HG03097 (cell line): Measurements from ENCODE around the gene FRY.
A peak's percentile ranks its signal among the peaks of the same experiment; 100 is the strongest.

ENCODE experiments used
- ATAC-seq: cut with Tn5 transposase; IDR thresholded peaks from one replicate; pipeline ENCODE4 v1.9.1; 2021; ENCODE audit not compliant: unreplicated experiment, low FRiP score

FRY gene

DNA sequence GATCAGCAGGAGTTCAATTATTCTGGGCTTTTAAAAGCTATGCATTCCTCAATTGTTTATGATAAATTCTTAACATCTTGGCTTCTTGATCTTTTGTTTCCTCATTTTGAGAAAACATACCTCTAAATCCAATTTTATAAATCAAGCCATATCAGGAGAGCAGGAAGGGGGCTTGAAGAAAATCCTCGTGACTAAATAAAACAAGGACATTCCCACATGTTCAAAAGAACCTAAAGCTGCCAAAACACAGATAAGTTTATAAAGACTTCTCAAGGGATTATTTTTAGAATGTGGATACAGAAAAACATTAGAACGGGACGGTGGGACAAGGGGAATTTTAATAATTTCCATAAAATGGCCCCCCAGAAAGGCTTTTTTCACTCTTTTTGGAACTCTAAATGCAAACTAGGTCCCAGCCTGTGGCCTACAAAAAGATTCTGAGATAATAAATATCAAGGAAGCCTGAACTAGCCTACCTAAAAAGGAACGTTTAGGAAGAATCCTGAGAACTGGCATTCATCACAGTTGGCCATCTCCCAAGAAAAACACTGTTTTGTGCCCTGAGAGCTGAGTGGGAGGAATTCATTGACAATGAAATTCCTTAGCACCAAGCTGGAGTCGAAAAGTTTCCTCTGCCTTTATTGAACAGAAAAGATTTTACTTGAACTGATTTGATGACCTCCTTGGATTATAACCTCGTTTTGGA, 253.5 kb downstream of the FRY start:
- no peak for ATAC-seq

DNA sequence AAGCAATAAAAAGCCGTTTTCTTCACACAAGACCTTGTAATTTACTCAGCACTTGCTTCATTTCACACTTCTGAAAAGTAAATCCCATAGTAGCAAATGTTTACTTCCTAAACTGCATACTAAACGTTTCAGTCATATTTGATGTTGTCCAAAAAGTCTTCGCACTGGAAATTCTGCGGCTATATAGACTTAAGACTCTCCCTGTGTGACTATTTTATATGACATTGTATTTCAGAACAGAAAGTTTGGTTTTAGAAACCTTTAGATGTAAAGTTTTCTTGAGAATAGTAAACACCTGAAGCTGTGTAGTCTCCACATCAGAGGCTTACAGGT, 254.0 kb downstream of the FRY start:
- ATAC-seq, result no peak

DNA sequence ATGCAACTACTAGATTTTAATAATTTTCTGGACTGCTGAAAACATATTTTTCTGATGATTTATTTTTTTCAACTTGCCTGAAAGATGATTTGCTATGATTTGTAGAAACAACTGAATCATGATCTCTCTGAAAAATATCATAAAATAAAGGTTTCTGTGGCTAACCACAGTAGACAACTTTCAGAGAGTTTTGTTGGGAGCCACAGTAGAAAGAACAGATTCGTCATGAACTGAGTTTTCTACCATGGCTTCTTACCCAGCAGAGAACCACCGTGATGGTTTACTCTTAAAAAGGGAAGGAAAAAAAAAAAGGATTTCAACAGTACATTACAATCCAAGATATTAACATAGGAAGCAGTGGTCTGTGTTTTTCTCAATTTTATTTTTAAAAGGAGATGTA, 265.6 kb downstream of the FRY start:
- no peak for ATAC-seq

DNA sequence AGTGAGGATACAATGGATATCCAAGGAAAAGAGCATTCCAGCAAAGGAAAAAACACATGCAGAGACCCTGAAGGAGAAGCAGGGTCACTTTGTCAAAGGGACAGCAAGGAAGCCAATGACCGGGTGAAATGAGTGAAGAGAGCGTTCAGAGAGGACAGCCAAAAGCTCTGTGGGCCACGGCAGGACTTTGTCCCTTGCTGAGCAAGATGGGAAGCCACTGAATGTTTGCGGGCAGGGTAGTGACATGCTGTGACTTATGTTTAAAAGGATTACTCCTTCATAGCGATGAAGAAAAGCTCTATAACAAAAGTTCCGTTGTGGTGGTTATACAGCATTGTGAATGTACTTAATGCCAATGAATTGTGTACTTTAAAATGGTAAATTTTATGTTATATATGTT, 267.1 kb downstream of the FRY start:
- ATAC-seq, result no peak

DNA sequence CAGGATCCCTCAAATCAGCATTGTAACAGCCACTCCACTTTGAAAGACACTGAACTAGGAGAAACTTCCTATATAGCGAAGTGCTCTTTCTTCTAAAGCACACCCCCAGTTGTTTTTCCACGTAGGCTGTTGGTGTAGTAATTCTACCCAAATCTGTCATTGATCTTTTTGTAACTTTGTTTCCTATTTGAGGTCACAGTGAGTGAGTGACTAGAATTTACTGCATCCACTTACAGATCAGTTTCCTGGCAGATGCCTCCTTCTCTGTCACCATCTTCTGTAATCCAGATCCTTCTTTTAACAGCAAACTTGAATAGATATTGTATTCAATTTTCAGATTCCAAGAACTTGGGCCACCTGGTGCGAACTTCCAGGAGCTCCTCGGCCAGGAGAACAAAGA, 268.3 kb downstream of the FRY start:
- no peak for ATAC-seq

DNA sequence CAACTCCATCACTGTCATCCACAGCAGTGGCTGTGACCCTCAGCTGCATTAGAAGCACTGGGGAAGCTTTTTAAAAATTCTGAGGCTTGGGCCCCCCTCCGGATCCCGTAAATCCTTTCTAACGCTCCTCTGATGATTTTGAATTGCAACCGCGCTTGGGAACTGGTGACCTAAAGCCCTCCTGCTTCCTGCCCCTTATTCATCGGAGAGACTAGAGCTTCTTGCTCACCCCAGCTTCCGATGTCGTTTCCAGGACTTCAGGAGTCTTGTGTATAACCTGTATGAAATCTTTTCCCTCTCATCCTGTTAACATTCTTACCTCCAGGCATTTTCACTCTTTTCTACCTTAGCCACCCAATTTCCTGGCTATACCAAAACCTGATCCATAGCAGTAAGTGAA, 268.8 kb downstream of the FRY start:
- no peak for ATAC-seq

DNA sequence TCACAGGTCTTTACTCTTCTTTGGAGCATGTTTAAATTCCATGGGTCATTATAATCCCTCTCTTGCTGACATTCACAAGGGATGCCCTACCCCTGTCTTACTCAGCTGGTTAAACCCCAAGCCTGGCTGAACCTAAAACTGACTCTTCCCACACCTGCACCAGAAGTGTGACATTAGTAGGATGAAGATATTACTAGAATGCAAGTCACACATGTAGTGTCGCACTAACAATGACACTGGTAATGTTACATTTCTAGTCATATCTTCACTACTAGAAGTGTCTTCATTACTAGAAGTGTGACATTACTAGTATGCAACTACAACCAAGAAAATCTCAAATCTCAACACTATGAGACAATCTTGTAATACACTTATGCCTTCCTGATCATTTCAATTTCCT, 269.3 kb downstream of the FRY start:
- no peak for ATAC-seq

DNA sequence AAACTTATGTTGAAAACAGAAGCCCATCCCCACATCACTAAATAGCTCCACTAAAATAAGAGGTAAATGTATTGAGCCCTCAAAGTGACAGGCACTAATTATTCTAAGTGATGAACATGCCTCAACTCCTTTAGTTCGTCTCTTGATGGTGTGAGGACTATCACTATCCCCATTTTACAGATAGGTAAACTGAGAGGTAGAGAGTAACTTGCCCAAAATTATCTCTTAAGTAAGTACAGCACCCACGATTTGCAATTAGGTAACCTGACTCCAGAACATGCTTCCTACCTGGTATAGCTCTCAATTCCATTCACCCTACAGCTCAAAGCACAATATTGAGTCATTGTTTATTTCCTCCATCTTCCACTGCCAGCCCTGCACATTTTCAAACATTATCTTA, 270.9 kb downstream of the FRY start:
- ATAC-seq, result no peak

DNA sequence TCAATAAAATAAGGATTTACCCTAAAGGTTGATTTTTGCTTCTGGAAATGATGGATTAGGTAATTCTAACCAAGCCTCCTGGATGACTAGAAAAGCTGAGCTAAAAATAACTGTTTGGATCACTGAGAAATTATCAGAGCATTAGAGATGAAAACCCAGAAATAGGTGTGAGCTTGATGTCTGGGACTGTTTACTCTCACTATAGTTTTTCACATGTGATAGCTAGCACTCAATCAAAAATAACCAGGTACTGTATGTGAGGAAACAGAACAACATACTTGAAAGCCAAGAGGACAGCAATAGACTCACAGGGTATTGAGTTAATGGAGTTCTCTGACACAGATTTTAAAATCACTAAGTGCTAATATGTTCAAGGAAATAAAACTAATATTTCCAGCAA, 274.1 kb downstream of the FRY start:
- no peak for ATAC-seq

DNA sequence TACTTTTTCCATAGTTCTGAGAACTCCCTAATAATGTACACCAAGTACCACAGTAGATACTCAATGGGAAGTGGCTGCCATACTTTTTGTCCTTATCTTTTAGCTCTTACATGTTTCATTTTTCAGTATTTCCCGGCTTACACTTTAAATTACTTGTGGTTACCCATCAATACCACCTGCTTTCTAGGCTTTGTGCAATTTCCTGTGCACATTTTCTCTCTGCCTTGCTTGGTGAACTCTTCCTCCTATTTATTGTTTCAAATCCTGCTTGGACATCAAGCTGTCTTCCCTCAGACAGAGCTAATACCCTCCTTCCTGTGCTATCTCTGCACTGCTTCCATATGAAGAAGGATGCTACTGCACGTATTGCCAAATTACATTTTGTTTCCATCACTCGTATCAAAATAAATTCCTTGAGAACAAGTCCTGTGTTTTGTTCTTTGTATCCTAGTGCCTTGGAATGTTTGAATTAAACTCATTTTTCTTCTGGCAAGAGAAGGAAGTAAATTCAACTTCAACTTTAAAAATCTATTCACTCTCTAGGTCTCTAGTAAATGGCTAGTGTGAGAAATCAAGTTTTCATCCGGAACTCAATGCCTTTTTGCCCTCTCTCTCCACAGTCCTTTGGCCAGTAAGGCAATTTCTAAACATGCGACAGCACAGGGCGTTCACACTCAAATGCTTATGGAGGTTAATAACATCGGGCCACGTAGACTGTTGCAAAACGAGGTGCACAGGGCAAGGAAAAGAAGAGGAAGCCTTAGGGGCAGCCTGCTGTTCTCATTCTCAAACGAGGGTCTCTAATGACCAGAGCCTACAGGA, 277.9 kb downstream of the FRY start:
- no peak for ATAC-seq

DNA sequence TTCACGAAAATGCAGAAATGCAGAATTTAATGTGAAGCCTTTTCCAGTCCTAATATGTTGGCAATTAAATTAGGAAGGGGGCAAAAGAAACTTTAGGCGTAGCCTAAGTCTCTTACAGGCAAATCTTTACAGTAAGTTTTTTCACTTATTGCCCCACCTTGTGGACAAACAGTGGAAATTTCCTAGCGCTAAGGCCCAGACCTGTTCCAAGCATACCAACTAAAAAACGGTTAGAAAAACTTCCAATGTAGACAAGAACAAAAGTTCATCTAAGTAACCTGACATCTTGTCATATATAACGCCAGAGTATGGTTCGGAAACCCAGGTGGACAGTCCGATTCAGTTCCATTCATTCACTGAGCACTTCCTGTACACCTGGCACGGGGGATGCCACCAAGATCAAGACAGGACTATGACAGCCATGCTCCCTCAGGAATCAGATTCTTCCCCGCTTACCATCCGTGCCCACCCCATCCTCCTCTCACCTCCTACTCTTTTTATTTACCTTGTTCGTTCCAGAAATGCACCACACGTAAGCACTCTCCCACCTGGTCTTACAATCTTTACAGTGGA, 278.6 kb downstream of the FRY start:
- ATAC-seq, result peak; percentile 54

DNA sequence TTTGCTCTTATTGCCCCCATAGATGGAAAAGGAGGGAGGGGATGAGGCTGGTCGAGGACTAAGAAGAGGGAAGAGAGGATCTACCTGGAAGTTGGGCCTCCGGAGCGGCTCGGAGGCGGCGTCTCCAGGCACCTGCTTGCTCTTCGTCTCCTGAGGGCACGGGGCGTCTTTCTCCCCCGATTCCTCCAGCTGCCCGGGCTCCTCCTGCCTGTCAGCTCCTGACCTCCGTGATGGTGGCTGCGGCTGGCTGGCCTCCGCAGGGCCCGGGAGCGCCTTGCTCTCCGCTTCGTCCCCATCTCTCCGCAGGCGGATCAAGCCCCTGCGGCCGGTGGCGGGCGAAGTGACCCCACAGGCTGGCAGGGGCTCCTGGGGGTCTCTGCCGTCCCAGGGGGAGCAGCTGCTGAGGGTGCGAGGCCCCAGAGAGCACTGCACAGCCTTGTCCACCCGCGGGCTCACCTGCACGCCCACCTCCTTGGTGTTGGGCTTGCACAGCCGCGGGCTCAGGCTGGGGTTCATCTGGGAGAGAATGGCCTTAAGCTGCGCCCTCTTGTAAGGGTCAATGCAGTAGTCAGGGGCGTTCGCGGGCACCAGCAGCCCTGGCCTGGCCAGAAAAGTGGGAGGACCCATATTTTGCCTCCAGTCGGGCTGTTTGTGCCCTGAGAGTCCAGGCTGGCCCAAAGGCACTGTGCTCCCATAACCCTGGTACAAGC, 279.8 kb downstream of the FRY start:
- no peak for ATAC-seq

DNA sequence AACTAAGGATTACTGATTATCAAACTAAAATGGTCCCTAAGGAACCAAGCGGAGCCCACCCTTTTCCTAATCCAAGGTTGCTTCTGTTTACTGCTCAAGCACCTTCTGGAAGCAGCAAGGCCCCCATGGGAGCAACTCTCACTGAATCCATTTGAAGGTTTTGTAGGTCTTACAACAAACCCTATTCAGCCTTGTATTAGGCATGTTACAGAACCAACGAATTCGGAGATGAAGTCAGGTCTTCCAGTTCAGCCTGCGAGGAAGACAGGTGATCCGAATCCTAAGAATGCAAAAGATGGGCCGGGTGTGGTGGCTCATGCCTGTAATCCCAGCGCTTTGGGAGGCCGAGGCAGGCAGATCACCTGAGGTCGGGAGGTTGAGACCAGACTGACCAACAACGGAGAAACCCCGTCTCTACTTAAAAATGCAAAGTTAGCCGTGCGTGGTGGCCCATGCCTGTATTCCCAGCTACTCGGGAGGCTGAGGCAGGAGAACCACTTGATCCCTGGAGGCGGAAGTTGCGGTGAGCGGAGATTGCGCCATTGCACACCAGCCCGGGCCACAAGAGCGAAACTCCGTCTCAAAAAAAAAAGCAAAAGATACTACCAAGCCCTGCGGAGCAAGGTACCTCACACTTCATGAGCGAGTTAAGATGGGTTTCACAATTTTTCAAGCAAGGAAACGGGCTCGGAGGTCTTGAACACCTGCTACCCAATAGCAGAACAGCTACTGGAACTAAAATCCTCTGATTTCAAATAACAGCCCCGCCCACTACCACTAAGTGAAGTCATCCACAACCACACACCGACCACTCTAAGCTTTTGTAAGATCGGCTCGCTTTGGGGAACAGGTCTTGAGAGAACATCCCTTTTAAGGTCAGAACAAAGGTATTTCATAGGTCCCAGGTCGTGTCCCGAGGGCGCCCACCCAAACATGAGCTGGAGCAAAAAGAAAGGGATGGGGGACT, 283.0 kb downstream of the FRY start:
- ATAC-seq, result peak; percentile 19

DNA sequence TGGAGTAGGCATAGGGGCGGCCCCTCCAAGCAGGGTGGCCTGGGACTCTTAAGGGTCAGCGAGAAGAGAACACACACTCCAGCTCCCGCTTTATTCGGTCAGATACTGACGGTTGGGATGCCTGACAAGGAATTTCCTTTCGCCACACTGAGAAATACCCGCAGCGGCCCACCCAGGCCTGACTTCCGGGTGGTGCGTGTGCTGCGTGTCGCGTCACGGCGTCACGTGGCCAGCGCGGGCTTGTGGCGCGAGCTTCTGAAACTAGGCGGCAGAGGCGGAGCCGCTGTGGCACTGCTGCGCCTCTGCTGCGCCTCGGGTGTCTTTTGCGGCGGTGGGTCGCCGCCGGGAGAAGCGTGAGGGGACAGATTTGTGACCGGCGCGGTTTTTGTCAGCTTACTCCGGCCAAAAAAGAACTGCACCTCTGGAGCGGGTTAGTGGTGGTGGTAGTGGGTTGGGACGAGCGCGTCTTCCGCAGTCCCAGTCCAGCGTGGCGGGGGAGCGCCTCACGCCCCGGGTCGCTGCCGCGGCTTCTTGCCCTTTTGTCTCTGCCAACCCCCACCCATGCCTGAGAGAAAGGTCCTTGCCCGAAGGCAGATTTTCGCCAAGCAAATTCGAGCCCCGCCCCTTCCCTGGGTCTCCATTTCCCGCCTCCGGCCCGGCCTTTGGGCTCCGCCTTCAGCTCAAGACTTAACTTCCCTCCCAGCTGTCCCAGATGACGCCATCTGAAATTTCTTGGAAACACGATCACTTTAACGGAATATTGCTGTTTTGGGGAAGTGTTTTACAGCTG, 283.9 kb downstream of the FRY start, which contains the start of the genes BRCA2 and ZAR1L:
TSS of gene BRCA2 (plus strand) at position 271 of the 790 bp plus-strand sequence. CDS start 953 bp downstream, outside the sequence.
TSS of gene ZAR1L (minus strand) at position 126 of the 790 bp plus-strand sequence. CDS start 3,438 bp downstream, outside the sequence.
- ATAC-seq, result peak; percentile 87

DNA sequence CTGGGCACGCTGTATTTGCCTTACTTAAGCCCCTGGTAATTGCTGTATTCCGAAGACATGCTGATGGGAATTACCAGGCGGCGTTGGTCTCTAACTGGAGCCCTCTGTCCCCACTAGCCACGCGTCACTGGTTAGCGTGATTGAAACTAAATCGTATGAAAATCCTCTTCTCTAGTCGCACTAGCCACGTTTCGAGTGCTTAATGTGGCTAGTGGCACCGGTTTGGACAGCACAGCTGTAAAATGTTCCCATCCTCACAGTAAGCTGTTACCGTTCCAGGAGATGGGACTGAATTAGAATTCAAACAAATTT, 284.4 kb downstream of the FRY start:
- ATAC-seq, result peak; percentile 30

DNA sequence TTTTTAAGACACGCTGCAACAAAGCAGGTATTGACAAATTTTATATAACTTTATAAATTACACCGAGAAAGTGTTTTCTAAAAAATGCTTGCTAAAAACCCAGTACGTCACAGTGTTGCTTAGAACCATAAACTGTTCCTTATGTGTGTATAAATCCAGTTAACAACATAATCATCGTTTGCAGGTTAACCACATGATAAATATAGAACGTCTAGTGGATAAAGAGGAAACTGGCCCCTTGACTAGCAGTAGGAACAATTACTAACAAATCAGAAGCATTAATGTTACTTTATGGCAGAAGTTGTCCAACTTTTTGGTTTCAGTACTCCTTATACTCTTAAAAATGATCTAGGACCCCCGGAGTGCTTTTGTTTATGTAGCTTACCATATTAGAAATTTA, 284.9 kb downstream of the FRY start:
- no peak for ATAC-seq

DNA sequence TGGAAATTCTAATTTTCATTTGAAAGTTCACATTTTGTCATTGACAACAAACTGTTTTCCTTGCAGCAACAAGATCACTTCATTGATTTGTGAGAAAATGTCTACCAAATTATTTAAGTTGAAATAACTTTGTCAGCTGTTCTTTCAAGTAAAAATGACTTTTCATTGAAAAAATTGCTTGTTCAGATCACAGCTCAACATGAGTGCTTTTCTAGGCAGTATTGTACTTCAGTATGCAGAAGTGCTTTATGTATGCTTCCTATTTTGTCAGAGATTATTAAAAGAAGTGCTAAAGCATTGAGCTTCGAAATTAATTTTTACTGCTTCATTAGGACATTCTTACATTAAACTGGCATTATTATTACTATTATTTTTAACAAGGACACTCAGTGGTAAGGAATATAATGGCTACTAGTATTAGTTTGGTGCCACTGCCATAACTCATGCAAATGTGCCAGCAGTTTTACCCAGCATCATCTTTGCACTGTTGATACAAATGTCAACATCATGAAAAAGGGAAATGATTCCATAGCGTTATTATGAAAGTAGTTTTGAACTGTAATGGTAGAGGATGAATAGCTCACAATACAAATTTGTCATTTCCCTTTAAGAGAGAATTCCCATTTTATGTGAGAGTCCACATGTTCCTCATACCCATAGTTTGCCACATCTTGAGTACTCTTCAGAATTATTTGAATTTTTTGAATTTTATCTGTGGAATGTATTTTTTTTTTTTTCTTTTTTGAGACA, 286.3 kb downstream of the FRY start:
- no peak for ATAC-seq

DNA sequence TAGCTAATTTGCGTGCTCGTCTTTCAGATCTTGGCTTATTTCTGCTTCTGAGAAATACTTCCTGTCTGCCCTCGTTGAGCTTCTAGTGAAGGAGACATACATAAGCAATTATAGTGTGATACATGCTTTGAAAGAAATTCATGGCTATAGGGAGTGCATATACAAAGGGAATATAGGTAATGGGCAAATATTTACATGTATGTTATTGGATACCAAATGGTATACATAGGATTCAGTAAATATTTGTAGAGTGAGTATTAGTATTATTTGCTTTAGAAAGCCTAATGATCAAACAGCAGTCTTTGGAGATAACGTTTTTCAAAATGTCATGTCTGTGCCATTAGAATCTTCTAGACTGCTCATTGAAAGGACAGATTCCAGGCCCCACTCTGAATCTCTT, 289.0 kb downstream of the FRY start:
- ATAC-seq, result no peak

DNA sequence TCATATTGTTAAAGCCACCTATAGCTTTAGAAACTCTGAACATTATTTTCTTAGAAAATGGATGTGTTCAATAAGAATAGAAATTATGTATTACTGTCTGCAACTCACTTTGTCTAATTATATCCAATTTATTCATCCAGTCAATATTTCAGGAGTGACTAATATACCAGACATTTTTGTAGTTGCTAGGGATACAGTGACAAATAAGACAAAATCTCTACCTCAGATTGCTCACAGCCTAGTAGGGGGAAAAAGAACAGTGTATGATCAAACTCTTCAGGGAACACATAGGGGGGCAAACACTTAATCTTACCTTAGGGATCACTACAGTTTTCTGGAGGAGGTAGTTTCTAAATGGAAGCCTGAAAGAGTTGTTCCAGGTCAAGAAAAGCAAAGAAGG, 292.3 kb downstream of the FRY start:
- ATAC-seq, result no peak
